Pulmonary artery endothelial cell (primary cell): ENCODE results near the gene IGFBP7. TPM values are rescaled to one million over a fixed set of nuclear protein-coding genes. Genes with fewer than 3 reads are reported as not detected.

Experiments used
- total RNA-seq: library from RNA; depleted of rRNA; stranded (reverse); fragments of >200 nt; gene quantifications from 2 replicates; pipeline ENCODE4 v1.2.3, GENCODE V29; 2014

IGFBP7 gene
- total RNA-seq, 1 donor from 2014 or later, result 445 TPM

Other genes with a start within 250 kb of the IGFBP7 start
- gene REST, start 202.5 kb downstream of the IGFBP7 start, total RNA-seq, result 34.0 and 39.1 TPM in 2 replicates
- 15.5 and 25.2 TPM in 2 replicates for gene NOA1, start 132.8 kb downstream of the IGFBP7 start, total RNA-seq
- gene POLR2B, start 131.5 kb downstream of the IGFBP7 start, total RNA-seq, result 166 and 177 TPM in 2 replicates